CD4-positive, alpha-beta T cell (primary cell): Measurements from ENCODE around the gene AK9. TPM values are rescaled to one million over a fixed set of nuclear protein-coding genes. Genes with fewer than 3 reads are reported as not detected.
A peak's percentile ranks its signal among the peaks of the same experiment; 100 is the strongest.

Experiments used
- ATAC-seq: fragments of 200-7000 bp; cut with Tn5 transposase; one replicate; pipeline ENCODE4 v1.10.0; 2022; ENCODE audit warnings: mild to moderate bottlenecking; ENCODE audit not compliant: poor library complexity
- CTCF ChIA-PET: fragments of 350-600 bp; sonication (Branson Sonifier 250); formaldehyde crosslinking; loops from one replicate; lab custom pipeline; 2021; ENCODE audit warnings: antibody characterized with exemption, inconsistent platforms; lab: Charles Lee
- POLR2A ChIA-PET: fragments of 350-600 bp; sonication (Branson Sonifier 250); formaldehyde crosslinking; loops from one replicate; lab custom pipeline; 2021; ENCODE audit warnings: antibody characterized with exemption, inconsistent platforms; lab: Charles Lee
- DNase-seq, 14 experiments: peaks; one replicate each; pipeline ENCODE4 v3.0.0-alpha.2; 2013 to 2020; ENCODE audit warnings: mixed read lengths in 2 of 14
- H3K27ac ChIP-seq, 2 donors: one replicate each; pipeline versions ENCODE4 v1.5.1 to v1.7.0; 2013; ENCODE audit warnings: low read length in 2 of 2, low read depth in 1 of 2, mild to moderate bottlenecking in 1 of 2
- H3K27me3 ChIP-seq, 2 experiments: 1 replicate in 1 of 2; 2 replicates in 1 of 2; pipeline versions ENCODE4 v1.6.1 to v1.7.0; 2013; ENCODE audit warnings: low read length in 2 of 2, control low read depth in 1 of 2, mild to moderate bottlenecking in 1 of 2, moderate library complexity in 1 of 2; ENCODE audit not compliant: insufficient read depth in 2 of 2, control insufficient read depth in 1 of 2
- H3K36me3 ChIP-seq: one replicate; pipeline ENCODE4 v1.6.1; 2013; ENCODE audit warnings: low read length, control low read depth; ENCODE audit not compliant: insufficient read depth
- H3K4me1 ChIP-seq: one replicate; pipeline ENCODE4 v1.6.1; 2013; ENCODE audit warnings: low read length, control low read depth; ENCODE audit not compliant: insufficient read depth
- H3K4me3 ChIP-seq: one replicate; pipeline ENCODE4 v1.5.1; 2013; ENCODE audit warnings: mild to moderate bottlenecking, low read length, moderate library complexity
- H3K9me3 ChIP-seq, 2 experiments: 1 replicate in 1 of 2; 2 replicates in 1 of 2; pipeline versions ENCODE4 v1.6.1 to v1.7.0; 2013; ENCODE audit warnings: low read length in 2 of 2, mild to moderate bottlenecking in 2 of 2, control low read depth in 1 of 2, moderate library complexity in 1 of 2; ENCODE audit not compliant: control insufficient read depth in 1 of 2, insufficient read depth in 1 of 2
- H3K27ac Mint-ChIP-seq: one replicate; pipeline ENCODE4 v1.8.0; 2020; ENCODE audit warnings: mixed read lengths
- H3K27me3 Mint-ChIP-seq: one replicate; pipeline ENCODE4 v1.8.0; 2021; ENCODE audit warnings: mixed read lengths
- H3K36me3 Mint-ChIP-seq: one replicate; pipeline ENCODE4 v1.8.0; 2021; ENCODE audit warnings: low read depth, mixed read lengths
- H3K4me1 Mint-ChIP-seq: one replicate; pipeline ENCODE4 v1.8.0; 2021; ENCODE audit warnings: low read depth, mixed read lengths
- H3K4me3 Mint-ChIP-seq: one replicate; pipeline ENCODE4 v1.8.0; 2020; ENCODE audit warnings: mild to moderate bottlenecking, mixed read lengths
- H3K9me3 Mint-ChIP-seq: one replicate; pipeline ENCODE4 v1.8.0; 2020; ENCODE audit warnings: mixed read lengths
- intact Hi-C, 2 experiments: fragments of 100-400 bp; cut with DNase I in 1 of 2; cut with micrococcal nuclease in 1 of 2; formaldehyde crosslinking; loops; one replicate each; pipeline versions ENCODE4 v1.15.1 to v1.9.0; 2023 to 2025; cut with DNase I, micrococcal nuclease
- total RNA-seq, 174 experiments: library from RNA in 2 of 174; stranded (reverse) in 2 of 174; gene quantifications; one replicate each; pipeline ENCODE4 v1.2.3 and lab custom pipeline; 2021 to 2026
- TF ChIP-seq, protein P1 (sequence below): fragments of 200-600 bp; IDR thresholded peaks from one replicate; pipeline ENCODE4 v1.8.0; 2022; ENCODE audit warnings: antibody characterized with exemption, mild to moderate bottlenecking

Gene AK9
- total RNA-seq, 2 experiments from 2014 or later: 5.3 to 6.6 TPM

DNA sequence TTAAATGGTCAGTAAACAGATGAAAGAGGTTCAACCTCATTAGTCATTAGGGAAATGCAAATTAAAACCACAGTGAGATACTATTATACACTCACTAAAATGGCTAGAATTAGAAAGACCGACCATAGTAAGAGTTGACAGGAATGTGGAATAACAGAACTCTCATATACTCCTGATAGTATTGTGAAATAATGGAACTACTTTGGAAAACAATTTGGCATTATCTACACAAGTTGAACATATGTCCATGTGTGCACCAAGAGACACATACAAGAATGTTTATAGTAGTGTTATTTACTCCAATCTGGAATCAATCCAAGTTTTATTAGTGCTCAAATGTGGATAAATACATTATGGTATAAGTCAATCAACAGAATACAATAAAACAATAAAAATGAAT is 59.6 kb downstream of the AK9 start:
- no peak for DNase-seq
- peaks cover 11% of the 10 kb centered on the region for H3K36me3 Mint-ChIP-seq
- Histone ChIP-seq H3K4me3 (no peak overlapping the region), H3K36me3 (no peaks in the 10 kb centered on the region), H3K27me3 (no peaks in the 10 kb centered on the region), H3K27ac (no peak overlapping the region), H3K4me1 (no peaks in the 10 kb centered on the region), H3K9me3 (no peaks in the 10 kb centered on the region)
- TF ChIP-seq, protein P1, sequence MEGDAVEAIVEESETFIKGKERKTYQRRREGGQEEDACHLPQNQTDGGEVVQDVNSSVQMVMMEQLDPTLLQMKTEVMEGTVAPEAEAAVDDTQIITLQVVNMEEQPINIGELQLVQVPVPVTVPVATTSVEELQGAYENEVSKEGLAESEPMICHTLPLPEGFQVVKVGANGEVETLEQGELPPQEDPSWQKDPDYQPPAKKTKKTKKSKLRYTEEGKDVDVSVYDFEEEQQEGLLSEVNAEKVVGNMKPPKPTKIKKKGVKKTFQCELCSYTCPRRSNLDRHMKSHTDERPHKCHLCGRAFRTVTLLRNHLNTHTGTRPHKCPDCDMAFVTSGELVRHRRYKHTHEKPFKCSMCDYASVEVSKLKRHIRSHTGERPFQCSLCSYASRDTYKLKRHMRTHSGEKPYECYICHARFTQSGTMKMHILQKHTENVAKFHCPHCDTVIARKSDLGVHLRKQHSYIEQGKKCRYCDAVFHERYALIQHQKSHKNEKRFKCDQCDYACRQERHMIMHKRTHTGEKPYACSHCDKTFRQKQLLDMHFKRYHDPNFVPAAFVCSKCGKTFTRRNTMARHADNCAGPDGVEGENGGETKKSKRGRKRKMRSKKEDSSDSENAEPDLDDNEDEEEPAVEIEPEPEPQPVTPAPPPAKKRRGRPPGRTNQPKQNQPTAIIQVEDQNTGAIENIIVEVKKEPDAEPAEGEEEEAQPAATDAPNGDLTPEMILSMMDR: no peak
- H3K4me3 Mint-ChIP-seq: no peak overlapping the region
- intact Hi-C loops: no loop called here
- ChIA-PET CTCF (no interaction called here), POLR2A (no interaction called here)
- no peak for ATAC-seq
- H3K27me3 Mint-ChIP-seq: no peaks in the 10 kb centered on the region
- peaks cover 2% of the 10 kb centered on the region for H3K9me3 Mint-ChIP-seq
- no peak overlapping the region for H3K27ac Mint-ChIP-seq
- H3K4me1 Mint-ChIP-seq: peaks cover 11% of the 10 kb centered on the region

DNA sequence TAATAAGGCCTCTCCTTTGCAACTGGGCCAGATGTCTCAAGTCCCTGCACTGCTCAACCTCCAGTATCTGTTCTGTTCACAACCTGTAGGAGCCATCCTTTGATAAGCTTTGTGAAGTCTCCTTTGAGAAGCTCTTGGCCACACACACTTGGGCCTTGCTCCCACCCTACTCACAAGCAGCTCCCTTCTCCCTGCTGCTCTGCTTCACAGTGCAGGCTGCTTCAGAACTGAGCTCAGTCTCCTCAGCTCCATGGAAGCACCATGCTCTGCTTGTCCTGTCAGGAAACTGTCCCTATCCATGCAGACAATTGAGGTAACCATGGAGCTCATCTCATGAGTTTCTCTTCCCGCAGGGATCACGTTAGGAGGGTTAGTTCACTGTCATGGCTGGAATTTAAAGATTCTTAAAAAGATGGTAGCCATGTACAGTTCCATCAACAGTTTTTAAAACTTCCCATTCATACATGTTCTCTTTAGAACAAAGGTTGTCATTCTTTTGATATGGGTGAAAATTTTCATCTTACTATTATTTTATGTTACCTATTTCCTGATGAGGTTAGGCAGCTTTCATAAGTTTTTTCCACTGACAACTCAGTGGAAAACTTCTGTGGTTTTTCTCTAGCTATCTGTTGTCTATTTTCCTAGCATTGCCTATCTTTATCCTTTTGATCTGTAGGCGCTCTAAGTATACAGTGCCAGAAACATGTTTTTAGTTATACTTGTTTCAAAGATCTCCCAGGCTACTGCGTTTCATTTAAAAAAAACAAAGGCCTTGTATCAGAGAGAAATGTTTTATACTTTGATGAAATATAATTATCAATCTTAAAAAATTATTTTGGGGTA is 62.6 kb downstream of the AK9 start:
- no peaks in the 10 kb centered on the region for H3K36me3 ChIP-seq
- Mint-ChIP-seq H3K9me3 (peaks cover 7% of the 10 kb centered on the region), H3K27ac (peak overlapping the region; percentile 80), H3K4me3 (peak overlapping the region; percentile 18), H3K27me3 (no peaks in the 10 kb centered on the region), H3K4me1 (peaks cover 12% of the 10 kb centered on the region), H3K36me3 (peaks cover 11% of the 10 kb centered on the region)
- intact Hi-C loops: no loop called here
- TF ChIP-seq, protein P1: no peak
- H3K4me3 ChIP-seq: no peak overlapping the region
- CTCF ChIA-PET: no interaction called here
- DNase-seq: no peak
- POLR2A ChIA-PET: interaction anchor here (0.8 kb wide), 1 partner anchor 17 kb away, joined by 3 read pairs; no protein-coding TSS in a partner anchor
- H3K4me1 ChIP-seq: no peaks in the 10 kb centered on the region
- peak; percentile 43 for ATAC-seq
- H3K27ac ChIP-seq: no peak overlapping the region
- H3K27me3 ChIP-seq: no peaks in the 10 kb centered on the region
- H3K9me3 ChIP-seq: peaks cover 0 to 4% of the 10 kb centered on the region in 2 experiments

DNA sequence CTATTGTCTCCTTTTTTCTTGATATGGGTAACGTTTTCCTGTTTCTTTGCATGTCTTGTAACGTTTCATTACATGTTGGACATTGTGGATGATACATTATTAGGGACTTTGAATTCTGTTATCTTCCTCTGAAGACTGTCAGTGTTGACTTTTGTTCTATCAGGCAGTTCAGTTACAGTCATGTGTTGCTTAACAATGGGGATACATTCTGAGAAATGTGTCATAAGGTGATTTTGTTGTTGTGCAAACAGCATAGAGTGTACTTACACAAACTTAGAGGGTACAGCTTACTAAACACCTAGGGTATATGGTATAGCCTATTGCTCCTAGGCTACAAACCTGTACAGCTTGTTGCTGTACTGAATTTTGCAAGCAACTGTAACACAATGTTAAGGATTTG is 64.7 kb downstream of the AK9 start:
- no peak overlapping the region for H3K27ac Mint-ChIP-seq
- Histone ChIP-seq H3K9me3 (peaks cover 0 to 4% of the 10 kb centered on the region in 2 experiments), H3K27me3 (no peaks in the 10 kb centered on the region), H3K27ac (no peak overlapping the region), H3K36me3 (no peaks in the 10 kb centered on the region), H3K4me1 (no peaks in the 10 kb centered on the region), H3K4me3 (no peak overlapping the region)
- no peak overlapping the region for H3K4me3 Mint-ChIP-seq
- peaks cover 7% of the 10 kb centered on the region for H3K9me3 Mint-ChIP-seq
- no peaks in the 10 kb centered on the region for H3K36me3 Mint-ChIP-seq
- CTCF ChIA-PET: no interaction called here
- peaks cover 15% of the 10 kb centered on the region for H3K4me1 Mint-ChIP-seq
- H3K27me3 Mint-ChIP-seq: no peaks in the 10 kb centered on the region
- no peak for ATAC-seq
- POLR2A ChIA-PET: no interaction called here
- intact Hi-C loops: no loop called here
- TF ChIP-seq, protein P1: no peak
- no peak for DNase-seq
